Osteoblast (primary cell): Measurements from ENCODE around the gene CROCC2. TPM values are rescaled to one million over a fixed set of nuclear protein-coding genes. Genes with fewer than 3 reads are reported as not detected.

Experiments
- DNase-seq: peaks from one replicate; pipeline ENCODE4 v3.0.0; 2011; ENCODE audit warnings: low spot score, mixed read lengths; ENCODE audit not compliant: insufficient read length; ENCODE audit errors: missing footprints
- H2AFZ ChIP-seq: 2 replicates; pipeline ENCODE4 v1.6.0; 2011; ENCODE audit warnings: mild to moderate bottlenecking, low read length
- H3K27ac ChIP-seq: 2 replicates; pipeline ENCODE4 v1.5.1; 2011; ENCODE audit warnings: mild to moderate bottlenecking, low read depth, low read length, moderate library complexity
- H3K27me3 ChIP-seq: 2 replicates; pipeline ENCODE4 v1.6.0; 2012; ENCODE audit warnings: mild to moderate bottlenecking, control low read depth, inconsistent platforms, low read length, moderate library complexity; ENCODE audit not compliant: insufficient read depth
- H3K36me3 ChIP-seq: 2 replicates; pipeline ENCODE4 v1.5.1; 2011; ENCODE audit warnings: mild to moderate bottlenecking, low read length, control low read depth, moderate library complexity; ENCODE audit not compliant: insufficient read depth
- H3K4me1 ChIP-seq: 2 replicates; pipeline ENCODE4 v1.5.1; 2011; ENCODE audit warnings: mild to moderate bottlenecking, low read length, control low read depth, moderate library complexity; ENCODE audit not compliant: insufficient read depth
- H3K4me2 ChIP-seq: 2 replicates; pipeline ENCODE4 v1.6.0; 2011; ENCODE audit warnings: mild to moderate bottlenecking, low read length; ENCODE audit not compliant: insufficient read depth
- H3K4me3 ChIP-seq: fragments of 200-600 bp; sonication (generic); 3 replicates; pipeline ENCODE4 v1.5.1; 2012; ENCODE audit warnings: mild to moderate bottlenecking, low read length, inconsistent platforms; ENCODE audit not compliant: insufficient read depth
- H3K79me2 ChIP-seq: 2 replicates; pipeline ENCODE4 v1.6.0; 2012; ENCODE audit warnings: mild to moderate bottlenecking, low read length, control low read depth, inconsistent platforms; ENCODE audit not compliant: insufficient read depth
- H3K9me3 ChIP-seq: 2 replicates; pipeline ENCODE4 v1.5.1; 2011; ENCODE audit warnings: low read depth, low read length, control low read depth
- H4K20me1 ChIP-seq: 2 replicates; pipeline ENCODE4 v1.6.0; 2012; ENCODE audit warnings: mild to moderate bottlenecking, low read length, control low read depth; ENCODE audit not compliant: insufficient read depth
- total RNA-seq: library from RNA; depleted of rRNA; stranded (reverse); fragments of >200 nt; gene quantifications from 2 replicates; pipeline ENCODE4 v1.2.3, GENCODE V29; 2012
- TF ChIP-seq, protein P1 (sequence below): IDR thresholded peaks from 2 replicates; pipeline ENCODE4 v1.5.1; 2011; ENCODE audit warnings: mild to moderate bottlenecking, low read depth, low read length, moderate library complexity; ENCODE audit errors: extremely low read depth

Gene CROCC2
- total RNA-seq, 1 donor, result under 0.01 TPM

DNA sequence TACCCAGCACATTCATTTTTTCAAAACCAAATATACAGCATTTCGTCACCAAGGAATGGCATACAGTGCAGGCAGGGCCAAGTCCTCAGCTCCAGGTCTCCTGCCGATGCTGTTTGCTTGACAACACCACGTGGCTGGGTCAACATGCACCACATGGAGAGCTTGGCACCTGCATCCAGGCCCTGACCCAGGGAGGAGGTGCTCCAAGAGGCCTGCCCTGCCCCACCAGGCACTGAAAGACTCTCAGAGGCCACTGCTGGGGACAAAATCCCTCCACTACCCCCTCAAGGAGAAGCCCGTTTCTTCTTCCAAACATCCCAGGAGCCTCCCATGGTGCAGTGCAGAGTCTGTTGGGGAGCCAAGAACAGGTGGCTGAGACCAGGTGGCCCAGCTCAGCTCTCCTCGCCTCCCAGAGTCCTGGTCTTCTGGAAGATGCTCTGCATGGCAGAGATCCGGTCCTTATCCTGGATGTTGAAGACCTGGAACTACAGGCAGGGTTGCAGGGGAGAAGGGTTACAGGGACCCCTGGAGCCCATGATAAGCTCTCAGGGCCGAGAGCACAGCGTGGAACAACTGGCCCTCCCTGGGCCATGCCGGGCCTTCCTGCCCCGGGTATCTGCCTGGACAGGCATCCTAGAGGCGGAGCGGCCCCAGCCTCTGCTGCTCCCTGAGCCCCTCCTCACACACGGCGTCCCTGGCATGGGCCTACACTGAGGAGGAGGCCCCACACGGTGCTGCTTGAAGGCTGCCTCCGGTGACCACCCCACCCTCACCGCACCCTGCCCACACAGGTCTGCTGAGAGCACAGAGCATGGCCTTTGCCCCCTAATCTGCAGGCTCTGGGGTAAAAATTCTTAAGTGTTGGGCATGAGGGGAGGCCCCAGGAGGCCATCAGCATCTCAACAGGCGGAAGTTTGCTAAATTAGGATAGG, 19.2 kb upstream of the CROCC2 start:
- H3K4me1 ChIP-seq, result no peaks in the 10 kb centered on the region

DNA sequence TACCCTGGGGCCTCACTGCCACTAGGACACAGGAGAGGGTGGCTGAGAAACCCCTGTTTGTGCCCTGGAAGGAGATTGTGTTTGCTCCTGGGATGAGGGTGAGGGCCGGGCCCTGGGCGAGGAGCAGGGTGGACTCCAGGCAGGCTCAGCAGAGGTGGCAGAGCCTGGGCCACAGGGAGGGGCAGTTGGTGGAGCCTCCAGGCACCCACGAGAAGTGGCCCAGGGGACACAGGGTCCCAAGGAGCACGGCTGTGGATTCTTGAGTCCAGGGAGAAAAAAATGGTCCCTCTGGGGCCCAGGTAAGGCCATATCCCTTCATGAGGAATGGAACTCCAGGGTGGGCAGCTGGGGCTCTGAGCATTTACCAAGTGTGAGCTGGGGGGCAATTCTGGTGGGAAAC, 18.5 kb upstream of the CROCC2 start:
- H3K79me2 ChIP-seq, result no peaks in the 10 kb centered on the region
- no peaks in the 10 kb centered on the region for H3K9me3 ChIP-seq
- H3K36me3 ChIP-seq, result no peaks in the 10 kb centered on the region
- DNase-seq, result peak; percentile 77
- H4K20me1 ChIP-seq, result no peaks in the 10 kb centered on the region
- H2AFZ ChIP-seq, result no peak overlapping the region
- H3K27me3 ChIP-seq, result peaks cover under 1% of the 10 kb centered on the region
- H3K4me2 ChIP-seq, result no peak overlapping the region
- no peak overlapping the region for H3K4me3 ChIP-seq
- no peaks in the 10 kb centered on the region for H3K4me1 ChIP-seq
- H3K27ac ChIP-seq, result no peak overlapping the region
- TF ChIP-seq, protein P1, sequence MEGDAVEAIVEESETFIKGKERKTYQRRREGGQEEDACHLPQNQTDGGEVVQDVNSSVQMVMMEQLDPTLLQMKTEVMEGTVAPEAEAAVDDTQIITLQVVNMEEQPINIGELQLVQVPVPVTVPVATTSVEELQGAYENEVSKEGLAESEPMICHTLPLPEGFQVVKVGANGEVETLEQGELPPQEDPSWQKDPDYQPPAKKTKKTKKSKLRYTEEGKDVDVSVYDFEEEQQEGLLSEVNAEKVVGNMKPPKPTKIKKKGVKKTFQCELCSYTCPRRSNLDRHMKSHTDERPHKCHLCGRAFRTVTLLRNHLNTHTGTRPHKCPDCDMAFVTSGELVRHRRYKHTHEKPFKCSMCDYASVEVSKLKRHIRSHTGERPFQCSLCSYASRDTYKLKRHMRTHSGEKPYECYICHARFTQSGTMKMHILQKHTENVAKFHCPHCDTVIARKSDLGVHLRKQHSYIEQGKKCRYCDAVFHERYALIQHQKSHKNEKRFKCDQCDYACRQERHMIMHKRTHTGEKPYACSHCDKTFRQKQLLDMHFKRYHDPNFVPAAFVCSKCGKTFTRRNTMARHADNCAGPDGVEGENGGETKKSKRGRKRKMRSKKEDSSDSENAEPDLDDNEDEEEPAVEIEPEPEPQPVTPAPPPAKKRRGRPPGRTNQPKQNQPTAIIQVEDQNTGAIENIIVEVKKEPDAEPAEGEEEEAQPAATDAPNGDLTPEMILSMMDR, result no peak

More for the DNA sequence above, 19.2 kb upstream of the CROCC2 start:
- TF ChIP-seq, protein P1, result no peak
- Histone ChIP-seq H3K9me3 (no peaks in the 10 kb centered on the region), H4K20me1 (no peaks in the 10 kb centered on the region), H3K36me3 (no peaks in the 10 kb centered on the region), H3K79me2 (no peaks in the 10 kb centered on the region), H3K4me2 (no peak overlapping the region), H3K4me3 (no peak overlapping the region), H3K27ac (no peak overlapping the region), H3K27me3 (peaks cover 4% of the 10 kb centered on the region), H2AFZ (no peak overlapping the region)
- DNase-seq, result peak; percentile 82

DNA sequence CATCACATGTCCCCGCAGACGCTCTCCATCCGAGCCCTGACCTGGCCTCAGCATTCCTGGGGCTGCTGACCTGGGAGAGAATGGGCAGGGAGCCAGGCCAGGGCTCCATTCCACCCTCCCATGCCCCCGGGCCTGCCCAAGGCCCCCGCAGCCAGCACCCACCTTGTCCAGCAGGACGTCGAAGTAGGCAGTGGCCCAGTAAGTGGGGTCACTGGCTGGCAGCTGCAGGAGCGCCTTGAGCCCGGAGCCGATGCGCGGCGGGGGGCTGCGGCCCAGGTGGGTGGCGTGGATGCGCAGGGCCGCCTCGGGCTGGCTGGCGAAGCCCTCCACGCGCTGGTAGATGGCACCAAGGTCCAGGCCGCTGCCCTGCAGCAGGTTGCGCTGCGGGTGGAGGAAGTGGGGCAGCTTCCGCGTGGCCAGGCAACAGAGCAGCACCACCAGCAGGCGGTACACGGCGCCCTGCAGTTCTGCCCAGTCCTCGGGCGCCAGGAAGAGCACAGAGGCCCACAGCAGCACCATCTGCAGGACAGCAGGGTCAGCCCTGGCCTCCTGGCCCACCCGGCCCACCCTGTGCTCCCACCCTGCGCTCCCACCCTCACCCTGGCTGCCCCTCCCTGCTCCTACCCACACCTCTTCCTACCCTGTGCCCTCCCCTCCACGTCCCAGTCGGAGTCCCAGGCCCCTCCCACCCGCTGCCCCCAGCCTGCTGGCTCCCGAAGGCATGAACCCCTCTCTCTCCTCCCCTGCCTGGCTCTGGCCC, 17.8 kb upstream of the CROCC2 start:
- Histone ChIP-seq H3K79me2 (no peaks in the 10 kb centered on the region), H2AFZ (no peak overlapping the region), H3K36me3 (no peaks in the 10 kb centered on the region), H3K27me3 (no peaks in the 10 kb centered on the region), H3K4me3 (no peak overlapping the region), H3K27ac (no peak overlapping the region), H3K4me2 (no peak overlapping the region), H4K20me1 (no peaks in the 10 kb centered on the region), H3K4me1 (no peaks in the 10 kb centered on the region), H3K9me3 (no peaks in the 10 kb centered on the region)
- TF ChIP-seq, protein P1, result no peak
- peak; percentile 67 for DNase-seq
